ENCODE data around the gene AIPL1.

AIPL1 gene

GRCh38 chr17:6415616-6416015 lies 19.3 kb downstream of the AIPL1 start:
- DNase-seq (ENCODE audit: low read depth), result no peak

GRCh38 chr17:6413065-6413464 lies 21.9 kb downstream of the AIPL1 start:
- no peak for DNase-seq (ENCODE audit: low read depth)

DNA sequence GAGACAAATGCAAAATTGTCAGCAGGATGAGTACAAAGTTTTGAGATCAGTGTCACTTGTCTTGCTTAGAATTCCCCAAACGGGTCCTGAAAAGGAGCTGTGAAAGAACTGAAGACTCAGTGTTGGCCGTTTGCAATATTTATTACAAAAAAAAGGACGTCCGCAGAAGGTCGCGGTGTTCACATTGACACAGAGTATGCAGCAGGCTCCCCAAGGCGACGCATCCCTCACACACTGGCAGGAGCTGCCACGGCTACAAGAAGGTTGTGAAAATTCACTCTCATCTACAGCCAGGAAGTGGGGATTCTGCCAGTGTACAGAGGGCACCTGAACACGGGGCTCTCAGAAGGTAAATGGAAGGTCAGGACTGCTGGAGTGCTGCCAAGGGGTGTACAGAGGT lies 26.2 kb downstream of the AIPL1 start:
- DNase-seq (ENCODE audit: low read depth), result no peak

DNA sequence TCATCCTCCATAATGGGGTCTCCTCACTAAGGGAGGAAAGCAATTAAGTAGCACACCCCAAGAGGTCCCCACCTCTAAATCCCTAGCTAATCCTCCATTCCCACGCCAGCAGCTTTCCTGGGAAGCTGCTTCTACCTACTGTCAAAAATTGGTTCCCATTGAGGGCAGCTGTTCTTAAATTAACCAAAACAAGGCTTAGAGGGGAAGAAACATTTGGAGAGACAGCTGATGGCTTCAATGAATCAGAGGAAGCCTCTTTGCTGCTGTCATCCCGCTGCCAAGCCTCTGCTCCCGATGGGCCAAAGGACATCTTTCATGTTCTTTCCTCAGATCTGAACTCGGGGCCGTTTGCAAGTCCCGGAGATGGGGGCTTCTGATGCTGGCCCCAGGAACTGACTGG lies 26.6 kb downstream of the AIPL1 start:
- DNase-seq (ENCODE audit: low read depth), result no peak

GRCh38 chr17:6402258-6402657 lies 32.7 kb downstream of the AIPL1 start:
- no peak for DNase-seq (ENCODE audit: low read depth)

- DNase-seq (ENCODE audit: low read depth), result no peak
Measured at GRCh38 chr17:6398955-6399354, 36.0 kb downstream of the AIPL1 start.

GRCh38 chr17:6394055-6394606 lies 40.8 kb downstream of the AIPL1 start:
- no peak for DNase-seq (ENCODE audit: low read depth)

GRCh38 chr17:6393351-6393952 lies 41.5 kb downstream of the AIPL1 start:
- DNase-seq (ENCODE audit: low read depth), result no peak

- no peak for DNase-seq (ENCODE audit: low read depth)
Measured at GRCh38 chr17:6392609-6393350, 42.1 kb downstream of the AIPL1 start.

DNA sequence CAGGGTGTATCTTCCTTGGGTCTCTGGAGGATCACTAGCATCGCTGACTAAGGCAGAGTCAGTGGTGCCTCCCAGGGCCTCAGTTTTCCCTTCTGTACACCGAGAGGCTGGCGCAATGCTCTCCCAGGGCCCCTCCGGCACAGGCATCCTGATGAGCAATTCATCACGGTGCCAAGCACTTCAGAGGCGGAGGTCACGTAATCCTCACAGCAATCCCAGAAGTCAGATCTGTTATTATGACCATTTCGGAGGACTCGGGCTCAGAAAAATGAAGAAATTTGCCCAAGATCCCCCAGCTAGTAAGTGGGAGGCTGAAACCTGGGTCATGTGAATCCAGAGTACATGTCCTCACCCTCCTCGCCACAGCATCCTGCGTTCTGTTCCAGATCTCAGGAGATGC lies 46.5 kb downstream of the AIPL1 start:
- no peak for DNase-seq (ENCODE audit: low read depth)

GRCh38 chr17:6387858-6388257 lies 47.1 kb downstream of the AIPL1 start:
- no peak for DNase-seq (ENCODE audit: low read depth)

DNA sequence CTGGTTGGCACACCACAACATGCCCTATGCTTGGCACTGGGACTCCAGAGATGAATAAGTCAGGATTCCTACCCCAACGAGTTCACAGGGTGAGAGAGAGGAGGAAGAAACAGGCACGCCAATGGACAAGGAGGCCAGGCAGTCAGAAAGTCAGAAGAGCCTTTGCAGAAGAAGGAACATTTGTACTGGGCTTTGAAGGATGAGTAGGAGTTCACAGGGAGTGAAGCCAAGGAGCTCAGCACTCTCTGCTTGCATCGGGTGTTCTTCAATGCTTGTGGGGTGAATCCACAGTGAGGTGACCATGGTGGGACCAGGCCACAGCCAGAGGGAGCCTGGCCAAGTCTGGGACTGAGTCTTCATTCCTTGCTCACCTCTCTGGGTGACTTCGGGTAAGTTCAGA lies 47.5 kb downstream of the AIPL1 start:
- DNase-seq (ENCODE audit: low read depth), result no peak

DNA sequence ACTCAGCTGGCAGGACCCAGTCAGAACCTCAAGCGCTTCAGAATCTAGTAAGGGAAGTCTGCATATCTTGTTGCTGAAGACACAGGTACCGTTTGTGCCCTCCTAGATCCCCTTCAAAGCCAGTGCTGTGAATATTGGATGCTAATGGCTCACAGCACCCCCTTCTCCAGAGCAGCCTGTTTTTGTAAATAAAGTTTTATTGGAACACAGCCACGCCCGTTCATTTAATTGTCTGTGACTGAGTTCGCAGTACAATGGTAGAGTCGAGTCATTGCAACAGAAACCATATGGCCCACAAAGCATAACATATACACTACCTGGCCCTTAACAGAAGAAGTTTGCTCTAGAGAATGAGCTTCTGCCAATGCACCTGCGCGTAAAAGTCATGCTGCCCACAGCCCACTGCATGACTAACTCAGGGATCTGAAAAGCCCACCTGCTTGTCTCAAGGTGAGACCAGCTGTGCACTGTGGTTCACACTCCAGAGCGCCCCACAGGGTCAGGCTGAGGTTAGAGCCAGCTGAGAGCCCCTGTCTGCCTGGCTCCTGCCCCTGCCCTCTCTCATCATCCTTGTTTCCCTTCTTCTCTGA lies 48.8 kb downstream of the AIPL1 start:
- no peak for DNase-seq (ENCODE audit: low read depth)

DNA sequence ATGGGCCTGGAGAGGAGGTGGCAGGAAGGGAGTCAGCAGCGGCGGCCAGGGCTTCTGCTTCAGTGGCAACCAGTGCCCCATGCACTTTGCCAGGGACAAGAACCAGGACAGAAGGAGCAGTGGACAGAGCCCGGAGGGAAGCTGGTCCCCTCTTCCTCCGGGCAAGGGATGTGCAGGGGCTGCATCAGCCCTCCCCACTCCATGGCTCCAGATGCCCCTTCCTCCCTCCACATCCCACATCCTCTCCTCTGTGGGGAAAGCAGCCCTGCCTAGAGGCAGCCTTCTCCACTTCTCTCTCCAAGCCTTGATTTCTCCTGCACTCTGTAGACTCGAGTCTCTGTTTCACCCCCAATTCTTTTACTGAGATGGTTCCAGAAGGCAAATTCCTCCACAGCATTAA lies 50.4 kb downstream of the AIPL1 start:
- DNase-seq (ENCODE audit: low read depth), result no peak

DNA sequence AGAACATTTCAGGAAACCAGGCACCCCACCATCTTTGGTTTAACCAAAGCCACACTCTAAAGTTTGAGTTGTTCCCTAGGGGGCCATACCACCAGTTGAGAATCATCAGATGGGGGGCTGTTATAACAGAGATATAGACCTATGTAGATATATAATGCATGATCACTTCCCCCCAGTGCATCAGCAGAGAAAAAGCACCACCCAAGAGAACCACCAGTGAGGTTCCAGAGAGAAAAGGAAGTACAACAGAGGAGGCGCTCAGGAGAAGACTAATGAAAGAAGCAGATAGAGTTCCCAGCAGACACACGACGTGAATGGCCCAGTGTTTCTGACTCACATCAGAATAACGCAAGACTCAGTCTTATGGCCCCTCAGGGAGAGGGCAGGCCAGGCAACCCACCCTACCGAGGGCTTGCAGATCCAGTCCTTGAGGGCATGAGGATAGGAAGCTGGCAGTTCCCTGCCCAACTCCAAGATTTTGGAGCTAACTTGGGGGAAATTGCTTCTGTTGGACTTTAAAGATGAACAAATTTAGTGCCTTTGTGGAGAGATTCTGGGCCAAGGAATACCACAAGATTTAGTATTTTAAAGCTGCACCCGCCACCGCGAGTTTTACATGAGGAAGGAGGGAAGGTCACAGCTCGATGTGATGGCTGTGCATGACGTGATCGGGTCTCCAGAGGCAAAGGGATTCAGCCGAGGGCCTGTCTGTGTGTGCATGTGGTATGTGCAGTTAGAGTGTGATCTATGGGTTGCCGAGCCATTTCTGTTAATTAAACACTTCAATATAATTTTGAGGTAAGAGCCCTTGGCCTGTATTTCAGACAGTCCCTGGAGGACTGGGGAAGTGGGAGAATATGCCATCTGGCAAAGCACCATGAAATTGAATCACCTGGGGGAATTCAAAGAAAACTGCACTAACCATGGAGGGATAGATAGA lies 53.1 kb downstream of the AIPL1 start:
- DNase-seq (ENCODE audit: low read depth), result no peak

- no peak for DNase-seq (ENCODE audit: low read depth)
Measured at GRCh38 chr17:6380915-6381438, 53.9 kb downstream of the AIPL1 start.

DNA sequence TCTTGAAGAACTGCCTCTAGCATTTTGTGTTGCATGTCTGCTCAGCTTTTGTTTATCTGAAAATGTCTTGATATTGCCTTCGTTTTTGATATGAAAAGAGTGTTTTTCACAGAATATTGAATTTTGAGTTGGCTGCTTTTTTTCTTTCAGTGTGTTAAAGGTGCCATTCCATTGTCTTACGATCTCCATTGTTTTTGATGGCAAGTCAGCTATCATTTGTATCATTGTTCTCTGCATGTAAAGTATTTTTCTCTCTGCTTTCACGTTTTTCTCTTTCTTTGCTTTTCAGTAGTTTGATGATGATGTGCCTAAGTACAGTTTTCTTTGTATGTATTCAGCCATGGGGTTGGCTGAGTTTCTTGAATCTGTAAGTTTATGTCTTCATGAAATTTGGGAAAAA lies 57.0 kb downstream of the AIPL1 start:
- no peak for DNase-seq (ENCODE audit: low read depth)

DNA sequence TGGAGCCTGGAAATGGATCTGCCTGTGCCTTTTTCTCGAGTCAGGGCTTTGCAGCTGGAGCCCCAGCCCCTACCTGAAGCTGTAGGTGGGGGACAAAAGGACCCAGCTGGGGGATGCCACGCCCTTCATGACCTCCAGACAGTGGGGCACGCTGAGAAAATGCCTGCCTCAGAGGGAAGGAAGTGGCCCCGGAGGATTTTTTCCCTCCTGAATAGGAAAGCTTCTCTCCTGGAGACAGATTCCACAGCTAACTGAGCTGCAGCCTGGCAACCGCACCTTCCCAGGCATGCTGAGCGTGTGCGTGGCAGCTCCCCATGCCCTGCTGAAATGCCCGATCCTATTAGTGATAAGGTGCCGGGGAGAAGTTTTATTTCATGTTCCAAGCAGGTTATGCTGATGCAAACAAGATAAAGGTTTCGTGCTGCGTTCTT lies 58.0 kb downstream of the AIPL1 start:
- no peak for DNase-seq (ENCODE audit: low read depth)

GRCh38 chr17:6374761-6375312 lies 60.1 kb downstream of the AIPL1 start:
- DNase-seq (ENCODE audit: low read depth), result no peak

- no peak for DNase-seq (ENCODE audit: low read depth)
Measured at GRCh38 chr17:6374271-6374691, 60.6 kb downstream of the AIPL1 start.

Measured in T follicular helper cell (primary cell).